Activated CD8-positive, alpha-beta T cell treated with anti-CD3 and anti-CD28 coated beads for 36 hours (primary cell): ENCODE data around the gene CADM2. TPM values are rescaled to one million over a fixed set of nuclear protein-coding genes. Genes with fewer than 3 reads are reported as not detected.
"Not testable (repeated sequence)": the region's sequence is repeated elsewhere in the genome, so short reads cannot be mapped to it uniquely, and the experiment has no call there.

Experiments
- ATAC-seq: fragments of 200-7000 bp; cut with Tn5 transposase; one replicate; pipeline ENCODE4 v1.10.0; 2021; ENCODE audit warnings: mild to moderate bottlenecking, moderate library complexity
- CTCF ChIA-PET: fragments of 350-600 bp; sonication (Branson Sonifier 250); formaldehyde crosslinking; loops from one replicate; lab custom pipeline; 2021; ENCODE audit warnings: antibody characterized with exemption; lab: Charles Lee
- POLR2A ChIA-PET: fragments of 350-600 bp; sonication (Branson Sonifier 250); formaldehyde crosslinking; loops from one replicate; lab custom pipeline; 2021; ENCODE audit warnings: antibody characterized with exemption; lab: Charles Lee
- DNase-seq: peaks from one replicate; pipeline ENCODE4 v3.0.0-alpha.2; 2020
- H3K27ac Mint-ChIP-seq: one replicate; pipeline ENCODE4 v1.8.0; 2021; ENCODE audit warnings: mild to moderate bottlenecking, mixed read lengths
- H3K27me3 Mint-ChIP-seq: one replicate; pipeline ENCODE4 v1.8.0; 2021; ENCODE audit warnings: mixed read lengths
- H3K36me3 Mint-ChIP-seq: one replicate; pipeline ENCODE4 v1.8.0; 2021; ENCODE audit warnings: low read depth, mixed read lengths
- H3K4me1 Mint-ChIP-seq: one replicate; pipeline ENCODE4 v1.8.0; 2021; ENCODE audit warnings: low read depth, mixed read lengths
- H3K4me3 Mint-ChIP-seq: one replicate; pipeline ENCODE4 v1.8.0; 2021; ENCODE audit warnings: mild to moderate bottlenecking, moderate library complexity, mixed read lengths
- H3K9me3 Mint-ChIP-seq: one replicate; pipeline ENCODE4 v1.8.0; 2021; ENCODE audit warnings: mixed read lengths
- CTCF ChIP-seq: fragments of 200-600 bp; IDR thresholded peaks from one replicate; pipeline ENCODE4 v1.8.0; 2022; ENCODE audit warnings: antibody characterized with exemption, mild to moderate bottlenecking
- intact Hi-C: fragments of 100-400 bp; cut with micrococcal nuclease; formaldehyde crosslinking; loops from one replicate; pipeline ENCODE4 v1.10.0; 2022
- total RNA-seq, 2 experiments: library from RNA; stranded (reverse); gene quantifications; one replicate each; pipeline ENCODE4 v1.2.3, GENCODE V29; 2021

CADM2 gene
- total RNA-seq, 2 experiments from 2014 or later: 0.38 TPM; not detected in 1

GRCh38 chr3:85483986-85484385, 525.2 kb downstream of the CADM2 start:
- ChIA-PET CTCF (no interaction called here), POLR2A (no interaction called here)
- H3K27me3 Mint-ChIP-seq: no peaks in the 10 kb centered on the region
- no peaks in the 10 kb centered on the region for H3K36me3 Mint-ChIP-seq
- no peaks in the 10 kb centered on the region for H3K9me3 Mint-ChIP-seq
- intact Hi-C loops: no loop called here
- H3K27ac Mint-ChIP-seq: no peak overlapping the region
- no peak for TF ChIP-seq CTCF
- DNase-seq (no peak), ATAC-seq (no peak)
- H3K4me1 Mint-ChIP-seq: no peaks in the 10 kb centered on the region
- H3K4me3 Mint-ChIP-seq: no peak overlapping the region

GRCh38 chr3:85487375-85487774, 528.6 kb downstream of the CADM2 start:
- ChIA-PET CTCF (no interaction called here), POLR2A (no interaction called here)
- no peak for TF ChIP-seq CTCF
- no peaks in the 10 kb centered on the region for H3K4me1 Mint-ChIP-seq
- H3K27me3 Mint-ChIP-seq: no peaks in the 10 kb centered on the region
- intact Hi-C loops: no loop called here
- H3K27ac Mint-ChIP-seq: no peak overlapping the region
- no peak overlapping the region for H3K4me3 Mint-ChIP-seq
- DNase-seq (no peak), ATAC-seq (no peak)
- no peaks in the 10 kb centered on the region for H3K36me3 Mint-ChIP-seq
- no peaks in the 10 kb centered on the region for H3K9me3 Mint-ChIP-seq

DNA sequence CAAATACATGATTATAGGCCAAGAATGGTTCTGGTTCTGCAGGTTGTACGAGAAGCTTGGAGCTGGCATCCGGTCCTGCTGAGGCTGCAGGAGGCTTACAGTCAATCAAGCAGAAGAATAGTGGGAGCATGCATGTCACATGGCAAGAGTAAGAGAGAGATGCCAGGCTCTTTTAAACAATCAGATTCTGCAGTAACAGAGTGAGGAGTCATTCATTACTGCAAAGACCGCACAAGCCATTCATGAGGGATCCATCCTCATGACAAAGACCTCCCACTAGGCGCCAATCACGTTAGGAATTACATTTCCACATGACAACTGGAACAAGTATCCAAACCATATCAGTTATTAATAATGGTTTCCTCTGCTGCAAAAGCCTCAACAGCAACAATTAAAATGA, 536.8 kb downstream of the CADM2 start:
- Mint-ChIP-seq H3K27ac (no peak overlapping the region), H3K9me3 (peaks cover 3% of the 10 kb centered on the region), H3K27me3 (no peaks in the 10 kb centered on the region), H3K36me3 (no peaks in the 10 kb centered on the region), H3K4me1 (no peaks in the 10 kb centered on the region), H3K4me3 (no peak overlapping the region)
- intact Hi-C loops: no loop called here
- no peak for DNase-seq
- ChIA-PET CTCF (no interaction called here), POLR2A (no interaction called here)
- ATAC-seq: no peak
- no peak for TF ChIP-seq CTCF

DNA sequence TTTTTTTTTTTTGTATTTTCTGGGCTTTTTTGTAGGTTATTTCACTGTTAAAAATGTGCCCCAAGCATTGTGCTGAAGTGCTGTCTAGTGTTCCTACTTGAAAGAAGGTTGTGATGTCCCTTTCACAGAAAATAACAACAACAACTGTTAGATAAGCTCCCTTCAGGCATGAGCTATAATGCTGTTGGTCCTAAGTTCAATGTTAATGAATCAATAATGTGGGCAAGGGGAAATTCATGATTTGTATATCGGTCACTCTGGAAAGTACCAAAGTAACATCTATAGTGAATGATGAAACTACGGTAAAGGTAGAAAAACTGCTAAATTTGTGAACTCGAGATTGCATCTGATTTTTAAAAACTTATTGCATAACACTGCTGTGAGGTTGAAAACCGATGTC, 539.4 kb downstream of the CADM2 start:
- Mint-ChIP-seq H3K4me3 (no peak overlapping the region), H3K27me3 (no peaks in the 10 kb centered on the region), H3K27ac (no peak overlapping the region), H3K36me3 (no peaks in the 10 kb centered on the region), H3K4me1 (no peaks in the 10 kb centered on the region), H3K9me3 (peaks cover 4% of the 10 kb centered on the region)
- intact Hi-C loops: no loop called here
- TF ChIP-seq CTCF: no peak
- POLR2A ChIA-PET: no interaction called here
- CTCF ChIA-PET: no interaction called here
- DNase-seq (no peak), ATAC-seq (no peak)

GRCh38 chr3:85502148-85502875, 543.5 kb downstream of the CADM2 start:
- no peaks in the 10 kb centered on the region for H3K27me3 Mint-ChIP-seq
- no peak for TF ChIP-seq CTCF
- ATAC-seq (no peak), DNase-seq (no peak)
- POLR2A ChIA-PET: no interaction called here
- no peak overlapping the region for H3K4me3 Mint-ChIP-seq
- no peaks in the 10 kb centered on the region for H3K36me3 Mint-ChIP-seq
- H3K9me3 Mint-ChIP-seq: peaks cover 5% of the 10 kb centered on the region
- intact Hi-C loops: no loop called here
- CTCF ChIA-PET: interaction anchor here (1.2 kb wide), 1 partner anchor 64 kb away, joined by 3 read pairs; no protein-coding TSS in a partner anchor
- H3K27ac Mint-ChIP-seq: no peak overlapping the region
- H3K4me1 Mint-ChIP-seq: no peaks in the 10 kb centered on the region

GRCh38 chr3:85504129-85504784, 545.5 kb downstream of the CADM2 start:
- ATAC-seq, CTCF ChIA-PET, POLR2A ChIA-PET, H3K27me3 Mint-ChIP-seq, H3K9me3 Mint-ChIP-seq, H3K4me1 Mint-ChIP-seq, H3K36me3 Mint-ChIP-seq, intact Hi-C loops: not testable (repeated sequence)
- peak; percentile 31 for DNase-seq
- Mint-ChIP-seq H3K4me3 (peak overlapping the region; percentile 72), H3K27ac (peak overlapping the region; percentile 78)

DNA sequence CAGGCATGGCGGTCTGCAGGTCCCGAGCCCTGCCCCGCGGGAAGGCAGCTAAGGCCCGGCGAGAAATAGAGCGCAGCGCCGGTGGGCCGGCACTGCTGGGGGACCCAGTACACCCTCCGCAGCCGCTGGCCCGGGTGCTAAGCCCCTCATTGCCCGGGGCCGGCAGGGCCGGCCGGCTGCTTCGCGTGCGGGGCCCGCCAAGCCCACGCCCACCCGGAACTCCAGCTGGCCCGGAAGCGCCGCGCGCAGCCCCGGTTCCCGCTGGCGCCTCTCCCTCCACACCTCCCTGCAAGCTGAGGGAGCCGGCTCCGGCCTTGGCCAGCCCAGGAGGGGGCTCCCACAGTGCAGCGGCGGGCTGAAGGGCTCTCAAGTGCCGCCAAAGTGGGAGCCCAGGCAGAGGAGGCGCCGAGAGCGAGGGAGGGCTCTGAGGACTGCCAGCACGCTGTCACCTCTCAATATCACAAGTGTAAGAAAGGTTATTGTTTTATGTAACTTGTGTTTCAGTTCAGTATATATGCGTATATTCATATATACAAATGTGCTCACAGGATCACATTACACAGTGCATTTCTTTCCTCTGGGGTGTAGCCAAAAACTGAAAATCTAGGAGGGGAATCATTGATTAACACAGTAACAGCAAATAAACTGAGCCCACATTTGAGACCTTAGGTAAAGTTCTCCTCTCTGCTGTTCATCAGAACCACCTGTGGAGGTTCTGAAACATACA, 546.2 kb downstream of the CADM2 start:
- H3K27me3 Mint-ChIP-seq, H3K9me3 Mint-ChIP-seq, CTCF ChIA-PET, POLR2A ChIA-PET, H3K4me1 Mint-ChIP-seq, H3K27ac Mint-ChIP-seq, H3K36me3 Mint-ChIP-seq, DNase-seq, intact Hi-C loops, ATAC-seq: not testable (repeated sequence)
- peak overlapping the region; percentile 72 for H3K4me3 Mint-ChIP-seq
